ENCODE data around the gene NDC1.

The NDC1 gene

GRCh38 chr1:53732409-53732808, 105.7 kb downstream of the NDC1 start:
- no peak for DNase-seq (ENCODE audit: low read depth, low spot score)

- no peak for DNase-seq (ENCODE audit: low read depth, low spot score)
These were observed 106.3 kb downstream of the NDC1 start for GRCh38 chr1:53731779-53732305.

GRCh38 chr1:53731043-53731600, 107.0 kb downstream of the NDC1 start:
- no peak for DNase-seq (ENCODE audit: low read depth, low spot score)

GRCh38 chr1:53730224-53730865, 107.8 kb downstream of the NDC1 start:
- no peak for DNase-seq (ENCODE audit: low read depth, low spot score)

GRCh38 chr1:53729456-53730223, 108.5 kb downstream of the NDC1 start:
- DNase-seq (ENCODE audit: low read depth, low spot score): no peak

GRCh38 chr1:53728702-53729455, 109.2 kb downstream of the NDC1 start:
- DNase-seq (ENCODE audit: low read depth, low spot score): no peak

- no peak for DNase-seq (ENCODE audit: low read depth, low spot score)
These were observed 109.9 kb downstream of the NDC1 start for GRCh38 chr1:53728196-53728595.

GRCh38 chr1:53727461-53728092, 110.5 kb downstream of the NDC1 start:
- no peak for DNase-seq (ENCODE audit: low read depth, low spot score)

GRCh38 chr1:53726009-53726600, 112.0 kb downstream of the NDC1 start:
- no peak for DNase-seq (ENCODE audit: low read depth, low spot score)

- no peak for DNase-seq (ENCODE audit: low read depth, low spot score)
These were observed 112.8 kb downstream of the NDC1 start for GRCh38 chr1:53725238-53725689.

- DNase-seq (ENCODE audit: low read depth, low spot score): no peak
These were observed 116.1 kb downstream of the NDC1 start for GRCh38 chr1:53722025-53722424.

- no peak for DNase-seq (ENCODE audit: low read depth, low spot score)
These were observed 117.0 kb downstream of the NDC1 start for GRCh38 chr1:53721088-53721487.

GRCh38 chr1:53719469-53719868, 118.6 kb downstream of the NDC1 start:
- DNase-seq (ENCODE audit: low read depth, low spot score): no peak

GRCh38 chr1:53718443-53718842, 119.7 kb downstream of the NDC1 start:
- no peak for DNase-seq (ENCODE audit: low read depth, low spot score)

GRCh38 chr1:53717025-53717804, 120.9 kb downstream of the NDC1 start:
- DNase-seq (ENCODE audit: low read depth, low spot score): no peak

- DNase-seq (ENCODE audit: low read depth, low spot score): no peak
These were observed 121.9 kb downstream of the NDC1 start for GRCh38 chr1:53716150-53716549.

GRCh38 chr1:53715478-53715877, 122.6 kb downstream of the NDC1 start:
- no peak for DNase-seq (ENCODE audit: low read depth, low spot score)

Data from activated naive CD8-positive, alpha-beta T cell treated with anti-CD3 and anti-CD28 coated beads, Interleukin-2, amount 50 U/mL, for 16 hours (primary cell).